Keratinocyte (primary cell): ENCODE measurements around the gene ZSCAN31.

ENCODE experiments used
- CTCF ChIP-seq, 3 experiments: IDR thresholded peaks in 1 of 3; conservative IDR thresholded peaks in 1 of 3; optimal IDR thresholded peaks in 1 of 3; 2 replicates in 2 of 3; 3 replicates in 1 of 3; pipeline versions ENCODE3 to v1.5.1; 2011; ENCODE audit warnings: low read length in 3 of 3, mild to moderate bottlenecking in 3 of 3, moderate library complexity in 2 of 3, control low read depth in 1 of 3, inconsistent platforms in 1 of 3; ENCODE audit not compliant: insufficient read depth in 2 of 3; ENCODE audit errors: extremely low read depth in 1 of 3
- EZH2 ChIP-seq: IDR thresholded peaks from one replicate; pipeline ENCODE4 v1.6.1; 2012; ENCODE audit warnings: inconsistent platforms, mild to moderate bottlenecking, low read length, moderate library complexity

- TF ChIP-seq CTCF (optimal IDR thresholded peaks at IDR 0.05 in 1 of 3, IDR thresholded peaks at IDR 0.05 in 1 of 3, conservative IDR thresholded peaks at IDR 0.05 in 1 of 3; ENCODE audit: extremely low read depth in 1 of 3, insufficient read depth in 2 of 3, low read length in 3 of 3) (no peak), EZH2 (no peak)
These were observed 2.9 kb downstream of the ZSCAN31 start for GRCh38 chr6:28333047-28333446.
